ENCODE data around the gene ITGB6.

GRCh38 chr2:160175169-160176134 lies 24.6 kb downstream of the ITGB6 start:
- TF ChIP-seq POLR2AphosphoS5 (IDR thresholded peaks at IDR 0.05; ENCODE audit: low read depth, low read length) = no peak
- no peak for TF ChIP-seq TAF1 (IDR thresholded peaks at IDR 0.05; ENCODE audit: borderline replicate concordance, low read depth, low read length)
- TF ChIP-seq POLR2A (IDR thresholded peaks at IDR 0.05; ENCODE audit: low read depth, low read length) = no peak
